Astrocyte of the spinal cord (primary cell): ENCODE data around the gene MAPK8.
A peak's percentile ranks its signal among the peaks of the same experiment; 100 is the strongest.

ENCODE experiments used
- DNase-seq: peaks from one replicate; pipeline ENCODE4 v3.0.0; 2011; ENCODE audit warnings: low read depth, low spot score
- H3K4me3 ChIP-seq: 2 replicates; pipeline ENCODE4 v1.5.1; 2011; ENCODE audit warnings: low read depth, mild to moderate bottlenecking, low read length, moderate library complexity
- in situ Hi-C: cut with HindIII; loops from 2 replicates; pipeline ENCODE4 v1.10.0; 2017; ENCODE audit warnings: low sequenced_read_pairs
- TF ChIP-seq, protein P1 (sequence below): IDR thresholded peaks from 2 replicates; pipeline ENCODE4 v1.5.1; 2012; ENCODE audit warnings: low read depth, mild to moderate bottlenecking, low read length, inconsistent platforms

Gene MAPK8

DNA sequence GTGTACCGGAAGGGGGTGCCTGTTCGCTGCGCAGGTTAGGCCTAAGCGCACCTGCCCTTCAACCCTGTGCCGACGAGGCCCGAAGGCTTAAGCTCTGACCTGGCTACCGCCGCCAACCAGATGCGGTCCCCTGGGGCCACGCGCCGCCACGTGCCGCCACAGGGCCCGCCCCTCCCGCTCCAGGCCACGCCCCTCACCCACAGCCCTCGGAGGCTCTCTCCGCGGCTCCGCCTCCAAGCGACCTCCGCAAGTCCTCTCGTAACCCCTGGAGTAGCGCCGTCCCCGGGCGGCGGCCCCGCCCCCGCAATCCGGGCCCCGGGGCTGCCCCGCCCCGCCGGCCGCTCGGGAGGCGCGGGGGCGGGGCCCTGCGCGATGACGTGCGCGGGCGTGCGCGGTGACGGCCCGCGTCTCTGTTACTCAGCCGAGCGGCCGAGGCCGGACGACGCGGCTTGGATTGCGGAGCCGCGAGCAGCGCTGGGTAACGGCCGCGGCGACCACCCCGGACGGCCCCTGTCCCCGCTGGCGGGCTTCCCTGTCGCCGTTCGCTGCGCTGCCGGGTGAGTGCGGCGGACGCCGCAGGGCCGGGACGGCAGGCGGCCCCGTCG is at the start of gene MAPK8:
MAPK8 (plus strand) TSS at position 413 of the 605 bp plus-strand sequence. CDS start 94,984 bp downstream, outside the sequence.
- TF ChIP-seq, protein P1, sequence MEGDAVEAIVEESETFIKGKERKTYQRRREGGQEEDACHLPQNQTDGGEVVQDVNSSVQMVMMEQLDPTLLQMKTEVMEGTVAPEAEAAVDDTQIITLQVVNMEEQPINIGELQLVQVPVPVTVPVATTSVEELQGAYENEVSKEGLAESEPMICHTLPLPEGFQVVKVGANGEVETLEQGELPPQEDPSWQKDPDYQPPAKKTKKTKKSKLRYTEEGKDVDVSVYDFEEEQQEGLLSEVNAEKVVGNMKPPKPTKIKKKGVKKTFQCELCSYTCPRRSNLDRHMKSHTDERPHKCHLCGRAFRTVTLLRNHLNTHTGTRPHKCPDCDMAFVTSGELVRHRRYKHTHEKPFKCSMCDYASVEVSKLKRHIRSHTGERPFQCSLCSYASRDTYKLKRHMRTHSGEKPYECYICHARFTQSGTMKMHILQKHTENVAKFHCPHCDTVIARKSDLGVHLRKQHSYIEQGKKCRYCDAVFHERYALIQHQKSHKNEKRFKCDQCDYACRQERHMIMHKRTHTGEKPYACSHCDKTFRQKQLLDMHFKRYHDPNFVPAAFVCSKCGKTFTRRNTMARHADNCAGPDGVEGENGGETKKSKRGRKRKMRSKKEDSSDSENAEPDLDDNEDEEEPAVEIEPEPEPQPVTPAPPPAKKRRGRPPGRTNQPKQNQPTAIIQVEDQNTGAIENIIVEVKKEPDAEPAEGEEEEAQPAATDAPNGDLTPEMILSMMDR: no peak
- peak; percentile 83 for DNase-seq
- peak within 1 kb of the TSS; percentile 64 for H3K4me3 ChIP-seq
- in situ Hi-C loops: no loop called here

DNA sequence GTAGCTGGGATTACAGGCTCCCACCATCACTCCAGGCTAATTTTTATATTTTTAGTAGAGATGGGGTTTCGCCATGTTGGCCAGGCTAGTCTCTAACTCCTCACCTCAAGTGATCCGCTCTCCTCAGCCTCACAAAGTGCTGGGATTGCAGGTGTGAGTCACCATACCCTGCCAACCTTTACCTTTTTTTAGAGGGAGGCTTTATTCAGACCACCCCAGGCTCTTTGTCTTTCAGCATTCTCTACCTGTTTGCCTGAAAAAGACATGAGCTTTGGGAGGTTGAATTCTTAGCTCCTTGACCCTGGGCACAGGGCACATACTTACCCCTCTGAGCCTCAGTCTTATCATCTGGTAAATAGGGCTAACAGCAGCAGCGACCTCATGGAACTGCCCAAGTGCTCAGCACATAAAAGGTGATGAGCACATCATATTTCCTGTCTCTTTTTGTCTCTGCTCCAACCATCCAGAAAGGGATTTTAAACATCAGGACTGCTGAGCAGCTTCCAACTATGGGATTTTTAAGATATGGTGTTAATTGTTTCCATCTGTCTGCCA is 49.0 kb upstream of the MAPK8 start:
- DNase-seq: no peak
- no peak overlapping the region for H3K4me3 ChIP-seq
- in situ Hi-C loops: no loop called here
- TF ChIP-seq, protein P1: no peak

DNA sequence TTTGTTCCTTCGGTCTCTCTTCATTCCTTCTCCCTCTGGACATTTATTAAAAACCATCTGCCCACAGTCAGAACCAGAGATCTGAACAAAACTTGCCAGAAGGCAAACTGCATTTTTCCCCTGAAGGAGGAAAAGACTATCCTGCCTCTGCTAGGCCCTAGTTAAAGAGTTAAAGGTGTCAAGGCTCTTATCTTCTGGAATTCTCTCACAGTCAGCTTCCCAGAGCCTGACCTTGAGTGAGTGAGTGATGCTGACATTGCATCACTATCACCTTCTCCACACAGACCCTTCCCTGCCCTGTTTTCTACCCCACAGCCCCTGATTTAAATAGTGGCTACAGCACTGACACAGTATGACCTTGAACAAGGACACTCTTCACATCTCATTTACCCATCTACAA is 48.4 kb upstream of the MAPK8 start:
- in situ Hi-C loops: no loop called here
- no peak overlapping the region for H3K4me3 ChIP-seq
- TF ChIP-seq, protein P1: no peak
- DNase-seq: no peak

DNA sequence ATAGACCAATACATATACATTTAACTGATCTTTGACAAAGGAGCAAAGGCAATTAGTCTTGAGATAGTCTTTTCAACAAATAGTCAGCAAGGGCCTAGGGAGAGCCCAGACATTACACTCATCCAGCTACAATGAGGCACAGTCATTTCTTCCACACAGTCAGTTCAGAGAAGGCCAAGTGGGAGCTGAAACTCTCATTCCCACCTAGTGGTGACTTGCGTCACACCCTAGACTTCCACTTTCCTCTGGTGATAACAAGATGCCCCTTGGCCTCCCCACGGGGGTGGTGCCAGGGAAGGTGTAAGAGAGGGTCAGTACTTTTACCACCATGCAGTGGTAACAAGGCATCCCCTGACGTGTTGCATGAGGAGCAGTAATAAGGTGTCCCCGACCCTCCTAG is 39.9 kb upstream of the MAPK8 start:
- H3K4me3 ChIP-seq: no peak overlapping the region
- TF ChIP-seq, protein P1: no peak
- in situ Hi-C loops: no loop called here
- DNase-seq: no peak

DNA sequence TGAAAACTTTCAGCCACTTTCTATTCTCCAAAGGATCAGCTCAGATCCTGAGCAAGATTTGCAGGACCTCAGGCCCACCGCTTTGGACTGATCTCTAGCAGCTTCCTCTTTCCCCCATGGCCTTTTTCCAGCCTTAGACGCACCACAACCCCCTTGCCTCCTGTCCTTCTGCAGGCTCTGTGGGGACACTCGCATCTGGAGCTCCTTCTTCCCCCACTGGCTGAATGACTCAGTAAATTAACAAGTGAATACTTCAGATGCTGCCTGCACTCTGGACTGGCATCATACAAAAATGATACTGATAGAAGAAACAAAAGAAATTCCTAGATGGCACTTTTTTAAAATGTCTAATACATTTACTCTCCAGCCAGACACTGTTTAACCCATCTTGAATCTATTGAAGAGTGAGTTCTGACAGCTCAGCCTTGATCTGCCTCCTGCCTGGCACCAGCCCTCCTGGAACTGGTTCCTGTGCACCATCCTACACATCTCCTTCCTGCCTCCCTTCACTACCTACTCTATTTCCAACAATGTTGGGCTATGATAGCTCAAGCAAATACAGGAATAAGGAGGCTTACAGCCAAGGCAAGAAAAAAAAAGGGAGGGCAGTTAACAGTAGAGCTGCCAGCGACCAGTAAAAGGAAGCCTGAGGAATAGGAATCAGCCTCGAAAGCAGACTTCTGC is 35.3 kb upstream of the MAPK8 start:
- in situ Hi-C loops: no loop called here
- TF ChIP-seq, protein P1: no peak
- H3K4me3 ChIP-seq: no peak overlapping the region
- no peak for DNase-seq

DNA sequence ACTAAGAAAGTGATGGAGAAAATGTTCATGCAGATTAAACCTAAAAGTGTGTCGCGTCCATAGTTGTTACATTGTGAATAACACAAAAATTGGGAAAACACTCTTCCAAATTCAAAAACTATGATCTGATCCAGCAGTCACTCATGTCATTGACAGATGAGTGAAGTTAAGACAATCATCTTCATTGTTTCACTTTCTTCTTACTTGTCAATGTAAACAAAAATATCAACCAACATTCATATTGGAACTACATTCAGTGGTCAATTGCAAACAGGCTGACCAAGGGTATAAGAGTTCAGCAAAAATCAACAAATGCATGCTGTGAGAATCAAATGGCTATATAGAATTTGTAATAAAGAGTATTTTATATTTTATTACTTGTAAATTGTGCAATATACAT is 33.8 kb upstream of the MAPK8 start:
- DNase-seq: no peak
- no peak overlapping the region for H3K4me3 ChIP-seq
- in situ Hi-C loops: no loop called here
- TF ChIP-seq, protein P1: no peak
